T-cell (primary cell): ENCODE data around the gene VSTM4. TPM values are rescaled to one million over a fixed set of nuclear protein-coding genes. Genes with fewer than 3 reads are reported as not detected.

Experiments used
- ATAC-seq, 4 experiments: fragments of 200-7000 bp in 3 of 4; fragments of 150-1000 bp in 1 of 4; cut with Tn5 transposase; replicated peaks in 1 of 4; 1 replicate in 3 of 4; 2 replicates in 1 of 4; pipeline ENCODE4 v1.10.0; 2021; ENCODE audit warnings: moderate library complexity in 3 of 4, mild to moderate bottlenecking in 2 of 4, moderate number of reproducible peaks in 1 of 4
- CTCF ChIA-PET, 2 donors: fragments of 300-600 bp; sonication (Branson Sonifier 250); formaldehyde crosslinking; loops; one replicate each; lab custom pipeline; 2022; ENCODE audit warnings: antibody characterized with exemption in 2 of 2; lab: Charles Lee
- POLR2A ChIA-PET, 2 donors: fragments of 300-600 bp; sonication (Branson Sonifier 250); formaldehyde crosslinking; loops; one replicate each; lab custom pipeline; 2022; ENCODE audit warnings: antibody characterized with exemption in 2 of 2; lab: Charles Lee
- DNase-seq, 35 experiments: peaks; one replicate each; pipeline versions ENCODE4 v3.0.0 to v3.0.0-alpha.2; 2013 to 2023
- H3K27ac ChIP-seq: one replicate; pipeline ENCODE4 v1.5.1; 2013; ENCODE audit warnings: low read length
- H3K27me3 ChIP-seq, 2 experiments: replicated peaks in 1 of 2; 1 replicate in 1 of 2; 2 replicates in 1 of 2; pipeline versions ENCODE4 v1.6.1 to v1.7.0; 2013; ENCODE audit warnings: low read length in 1 of 2, mixed read lengths in 1 of 2; ENCODE audit not compliant: control insufficient read depth in 2 of 2, insufficient read depth in 2 of 2; ENCODE audit errors: extremely low read depth in 1 of 2
- H3K36me3 ChIP-seq, 2 donors: 1 replicate in 1 of 2; 2 replicates in 1 of 2; pipeline versions ENCODE4 v1.6.1 to v1.7.0; 2013; ENCODE audit warnings: low read length in 1 of 2; ENCODE audit not compliant: control insufficient read depth in 2 of 2, insufficient read depth in 1 of 2; ENCODE audit errors: extremely low read depth in 1 of 2
- H3K4me1 ChIP-seq, 2 experiments: 1 replicate in 1 of 2; 2 replicates in 1 of 2; pipeline versions ENCODE4 v1.6.1 to v1.7.0; 2013; ENCODE audit warnings: low read length in 2 of 2, mixed read lengths in 1 of 2; ENCODE audit not compliant: insufficient read depth in 2 of 2, control insufficient read depth in 1 of 2; ENCODE audit errors: extremely low read depth in 1 of 2
- H3K4me3 ChIP-seq, 2 donors: 1 replicate in 1 of 2; 2 replicates in 1 of 2; pipeline versions ENCODE4 v1.5.1 to v1.7.0; 2013; ENCODE audit warnings: mild to moderate bottlenecking in 2 of 2, low read length in 1 of 2, moderate library complexity in 1 of 2; ENCODE audit not compliant: control insufficient read depth in 1 of 2; ENCODE audit errors: extremely low read depth in 1 of 2
- H3K9me3 ChIP-seq: 2 replicates; pipeline ENCODE4 v1.7.0; 2013
- H3K27ac Mint-ChIP-seq, 2 donors: one replicate each; pipeline ENCODE4 v1.8.0; 2020 to 2021; ENCODE audit warnings: mild to moderate bottlenecking in 2 of 2, mixed read lengths in 2 of 2
- H3K27me3 Mint-ChIP-seq, 2 donors: one replicate each; pipeline ENCODE4 v1.8.0; 2021 to 2022; ENCODE audit warnings: mixed read lengths in 2 of 2
- H3K36me3 Mint-ChIP-seq: one replicate; pipeline ENCODE4 v1.8.0; 2021; ENCODE audit warnings: mixed read lengths
- H3K4me1 Mint-ChIP-seq, 3 donors: one replicate each; pipeline ENCODE4 v1.8.0; 2020 to 2022; ENCODE audit warnings: mixed read lengths in 3 of 3, mild to moderate bottlenecking in 1 of 3
- H3K4me3 Mint-ChIP-seq, 3 donors: one replicate each; pipeline ENCODE4 v1.8.0; 2020 to 2022; ENCODE audit warnings: mild to moderate bottlenecking in 3 of 3, mixed read lengths in 3 of 3, moderate library complexity in 3 of 3
- H3K9me3 Mint-ChIP-seq, 3 donors: one replicate each; pipeline ENCODE4 v1.8.0; 2020 to 2022; ENCODE audit warnings: mixed read lengths in 3 of 3
- WGBS: methylation state at CpG from one replicate; pipeline ENCODE4 v1.1.5; 2013; ENCODE audit warnings: missing lambda C conversion rate; ENCODE audit not compliant: insufficient coverage; 5-methylcytosine and 5-hydroxymethylcytosine counted together
- total RNA-seq, 35 experiments: library from RNA in 6 of 35; stranded (reverse) in 6 of 35; fragments of 120-200 nt in 1 of 35; gene quantifications; one replicate each; pipeline versions ENCODE4 v1.2.1 to v1.2.4 and lab custom pipeline; 2013 to 2026

Gene VSTM4
- total RNA-seq, 5 donors from 2014 or later (not counting 1 experiment from before 2014, with no cell fraction given), result 0.09 to 0.19 (median 0.10) TPM; not detected in 2

DNA sequence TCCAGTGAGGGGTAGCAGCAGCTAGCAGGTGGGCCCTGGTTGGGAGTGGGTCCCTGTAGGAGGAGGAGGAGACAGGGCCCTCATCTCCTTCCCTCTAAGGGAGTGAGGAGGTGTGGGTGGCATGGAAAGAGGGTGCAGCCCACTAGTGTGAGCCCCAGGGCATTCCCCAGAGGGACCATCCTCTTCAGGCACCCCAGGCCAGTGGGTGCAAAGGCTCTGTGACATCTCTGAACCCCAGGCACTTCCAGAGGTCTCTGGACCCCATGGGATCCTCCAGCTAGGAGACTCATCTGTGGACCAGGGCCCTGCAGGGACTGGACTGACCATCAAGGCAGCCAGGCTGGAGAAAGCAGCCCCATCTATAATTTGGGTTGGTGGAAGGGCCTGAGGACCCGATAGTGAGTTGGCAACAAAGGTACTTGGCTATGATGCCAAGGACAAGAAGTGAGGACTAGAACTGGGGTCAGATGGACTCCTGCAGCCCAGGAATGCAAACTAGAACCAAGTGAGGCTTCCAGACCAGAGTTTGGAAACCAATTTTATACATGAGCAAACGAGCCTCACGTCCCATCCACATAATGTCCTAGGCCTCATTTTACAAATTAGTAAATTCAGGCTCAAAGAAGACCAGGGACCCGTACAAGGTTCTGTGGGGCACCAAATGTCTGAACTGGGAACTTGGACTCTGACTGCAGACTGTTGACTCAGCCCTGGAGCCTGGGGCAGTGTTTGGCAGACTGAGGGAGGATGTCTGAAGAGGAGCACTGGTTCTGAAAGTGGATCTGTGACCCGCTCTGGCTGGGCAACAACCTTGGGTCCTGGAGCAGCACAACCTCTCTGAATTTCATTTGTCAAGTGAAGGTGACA lies 1.4 kb upstream of the VSTM4 start:
- no peak for DNase-seq
- Histone ChIP-seq H3K4me1 (peaks cover 0 to 12% of the 10 kb centered on the region in 2 experiments), H3K36me3 (no peaks in the 10 kb centered on the region), H3K27me3 (peaks cover 0 to 40% of the 10 kb centered on the region in 2 experiments), H3K4me3 (no peak overlapping the region), H3K9me3 (no peaks in the 10 kb centered on the region), H3K27ac (no peak overlapping the region)
- Mint-ChIP-seq H3K27ac (no peak overlapping the region), H3K27me3 (peaks cover 20 to 36% of the 10 kb centered on the region in 2 donors), H3K9me3 (peaks cover 0 to under 1% (median 0%) of the 10 kb centered on the region in 3 donors), H3K4me3 (no peak overlapping the region), H3K36me3 (no peaks in the 10 kb centered on the region), H3K4me1 (peaks cover 0 to 6% (median 3%) of the 10 kb centered on the region in 3 donors)
- POLR2A ChIA-PET, result no interaction called here
- 89% methylated on average over 4 of the region's 5 CpGs for WGBS
- no peak for ATAC-seq
- CTCF ChIA-PET, result no interaction called here

DNA sequence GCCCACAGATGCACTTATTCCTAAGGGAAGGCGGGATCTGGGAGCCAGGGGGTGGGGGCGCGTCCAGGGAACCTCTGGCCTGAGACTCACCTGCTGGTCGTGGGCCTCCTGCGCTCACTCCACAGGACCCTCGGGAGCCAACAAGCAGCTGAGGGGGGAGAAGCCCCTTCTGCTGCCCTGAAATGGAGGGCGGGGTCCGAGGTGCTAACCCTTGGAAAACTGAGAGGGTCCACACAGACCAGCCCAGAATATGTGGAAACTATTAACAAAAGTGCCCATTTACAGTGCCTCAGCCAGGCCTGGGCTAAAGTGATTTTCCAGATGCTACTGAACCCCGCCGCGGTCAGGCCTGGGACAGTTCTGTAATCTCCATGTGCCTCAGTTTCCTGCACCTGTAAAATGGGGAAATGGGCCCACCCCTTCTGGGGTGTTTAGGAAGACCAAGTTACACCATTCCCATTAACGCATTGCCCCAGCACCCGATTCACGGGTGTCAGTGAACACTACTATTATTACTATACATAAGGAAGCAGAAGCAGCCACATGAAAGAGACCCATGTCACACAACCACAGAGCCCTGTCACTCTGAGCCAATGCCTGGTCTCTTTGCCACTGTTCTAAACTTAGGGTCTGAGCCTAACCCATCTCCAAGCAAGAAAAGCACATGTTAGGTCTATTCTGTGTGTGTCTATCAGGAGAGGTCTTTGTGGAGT lies 630 bp upstream of the VSTM4 start:
- no peak overlapping the region for H3K4me3 ChIP-seq
- POLR2A ChIA-PET, result no interaction called here
- DNase-seq (no peak), ATAC-seq (no peak)
- Mint-ChIP-seq H3K9me3 (no peaks in the 10 kb centered on the region), H3K27me3 (peaks cover 18 to 36% of the 10 kb centered on the region in 2 donors), H3K36me3 (no peaks in the 10 kb centered on the region), H3K4me3 (no peak overlapping the region), H3K4me1 (peaks cover 0 to 6% (median 3%) of the 10 kb centered on the region in 3 donors), H3K27ac (no peak overlapping the region)
- H3K9me3 ChIP-seq, result no peaks in the 10 kb centered on the region
- no peaks in the 10 kb centered on the region for H3K36me3 ChIP-seq
- peaks cover 0 to 12% of the 10 kb centered on the region in 2 experiments for H3K4me1 ChIP-seq
- peaks cover 0 to 41% of the 10 kb centered on the region in 2 experiments for H3K27me3 ChIP-seq
- CTCF ChIA-PET, result no interaction called here
- 85% methylated on average over 10 of the region's 14 CpGs for WGBS
- no peak overlapping the region for H3K27ac ChIP-seq

DNA sequence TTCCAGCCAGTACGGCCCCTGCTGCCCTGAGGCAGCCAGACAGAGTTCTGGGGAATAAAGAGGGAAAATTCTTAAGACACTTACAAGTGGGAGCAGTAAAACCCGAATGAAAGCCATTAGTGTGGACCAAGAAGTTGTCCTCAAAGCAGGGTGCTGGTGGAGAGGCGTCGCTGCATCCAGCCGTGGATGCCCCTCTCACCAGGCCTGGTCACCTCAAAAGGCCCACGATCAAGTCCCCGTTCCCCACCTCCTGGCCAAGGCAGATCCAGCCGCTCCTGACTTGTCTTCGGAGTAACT lies 656 bp downstream of the VSTM4 start:
- 89% methylated on average over 7 of the region's 9 CpGs for WGBS
- Histone ChIP-seq H3K9me3 (no peaks in the 10 kb centered on the region), H3K4me3 (peak overlapping the region in 1 of 2 donors; percentile 64), H3K27ac (no peak overlapping the region), H3K36me3 (no peaks in the 10 kb centered on the region), H3K4me1 (peaks cover 0 to 12% of the 10 kb centered on the region in 2 experiments), H3K27me3 (peaks cover 0 to 52% of the 10 kb centered on the region in 2 experiments)
- no peak for ATAC-seq
- Mint-ChIP-seq H3K27me3 (peaks cover 20 to 40% of the 10 kb centered on the region in 2 donors), H3K36me3 (no peaks in the 10 kb centered on the region), H3K4me1 (peaks cover 0 to 6% (median 3%) of the 10 kb centered on the region in 3 donors), H3K4me3 (peak overlapping the region; percentile 22 to 41 (median 39)), H3K27ac (no peak overlapping the region), H3K9me3 (no peaks in the 10 kb centered on the region)
- ChIA-PET POLR2A (no interaction called here), CTCF (no interaction called here)
- DNase-seq, result no peak

DNA sequence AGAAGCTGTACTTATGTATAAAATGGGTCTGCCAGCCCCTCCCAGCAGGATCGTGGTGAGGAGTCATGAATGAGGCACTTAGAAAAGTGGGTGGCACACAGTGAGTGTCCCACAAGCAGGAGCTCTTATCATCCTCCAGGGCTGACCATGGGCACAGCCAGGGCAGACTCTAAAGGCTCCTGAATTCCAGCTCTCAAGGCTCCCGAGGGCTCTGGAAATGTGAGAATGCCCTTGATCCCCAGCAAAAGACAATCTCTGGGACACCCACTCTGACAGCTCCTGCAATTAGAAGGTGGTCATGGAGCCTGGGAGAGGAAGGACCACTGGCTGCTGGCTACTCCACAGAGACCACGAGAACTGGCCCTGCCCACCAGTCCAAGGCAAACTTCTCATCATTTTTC lies 1.6 kb downstream of the VSTM4 start:
- no peak for ATAC-seq
- Mint-ChIP-seq H3K4me1 (peaks cover 0 to 6% (median 3%) of the 10 kb centered on the region in 3 donors), H3K27ac (no peak overlapping the region), H3K4me3 (no peak overlapping the region), H3K36me3 (no peaks in the 10 kb centered on the region), H3K9me3 (no peaks in the 10 kb centered on the region), H3K27me3 (peaks cover 25 to 44% of the 10 kb centered on the region in 2 donors)
- Histone ChIP-seq H3K9me3 (no peaks in the 10 kb centered on the region), H3K4me1 (peaks cover 0 to 12% of the 10 kb centered on the region in 2 experiments), H3K27ac (no peak overlapping the region), H3K4me3 (no peak overlapping the region), H3K27me3 (peaks cover 0 to 58% of the 10 kb centered on the region in 2 experiments), H3K36me3 (no peaks in the 10 kb centered on the region)
- ChIA-PET POLR2A (no interaction called here), CTCF (no interaction called here)
- no peak for DNase-seq
- 57% methylated on average over 1 of the region's 3 CpGs for WGBS

DNA sequence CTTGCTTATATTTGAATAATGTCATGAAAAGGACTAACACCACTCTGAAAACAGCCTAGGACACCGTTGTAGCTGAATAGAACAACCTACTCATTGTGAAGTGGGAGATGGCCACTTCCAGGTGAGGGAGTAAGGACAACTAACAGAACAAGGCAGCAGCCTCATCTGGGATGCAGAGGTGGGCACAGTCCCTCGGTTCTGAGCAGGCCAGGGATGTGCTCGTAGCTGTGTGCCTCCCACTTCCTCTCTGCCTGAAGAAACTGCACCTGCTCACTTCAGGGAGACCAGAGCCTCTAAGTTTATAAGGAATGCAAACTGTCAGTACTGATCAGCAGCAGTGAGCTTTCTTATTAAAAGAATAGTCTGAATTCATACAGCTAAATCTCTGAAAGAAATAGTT lies 2.5 kb downstream of the VSTM4 start:
- Histone ChIP-seq H3K27me3 (peaks cover 0 to 61% of the 10 kb centered on the region in 2 experiments), H3K9me3 (no peaks in the 10 kb centered on the region), H3K27ac (no peak overlapping the region), H3K4me1 (peaks cover 0 to 12% of the 10 kb centered on the region in 2 experiments), H3K4me3 (no peak overlapping the region), H3K36me3 (no peaks in the 10 kb centered on the region)
- CTCF ChIA-PET, result no interaction called here
- Mint-ChIP-seq H3K4me1 (peaks cover 0 to 6% (median 3%) of the 10 kb centered on the region in 3 donors), H3K27me3 (peaks cover 22 to 47% of the 10 kb centered on the region in 2 donors), H3K27ac (no peak overlapping the region), H3K4me3 (no peak overlapping the region), H3K9me3 (no peaks in the 10 kb centered on the region), H3K36me3 (no peaks in the 10 kb centered on the region)
- no peak for ATAC-seq
- 46% methylated on average over 2 of the region's 3 CpGs for WGBS
- POLR2A ChIA-PET, result no interaction called here
- no peak for DNase-seq

DNA sequence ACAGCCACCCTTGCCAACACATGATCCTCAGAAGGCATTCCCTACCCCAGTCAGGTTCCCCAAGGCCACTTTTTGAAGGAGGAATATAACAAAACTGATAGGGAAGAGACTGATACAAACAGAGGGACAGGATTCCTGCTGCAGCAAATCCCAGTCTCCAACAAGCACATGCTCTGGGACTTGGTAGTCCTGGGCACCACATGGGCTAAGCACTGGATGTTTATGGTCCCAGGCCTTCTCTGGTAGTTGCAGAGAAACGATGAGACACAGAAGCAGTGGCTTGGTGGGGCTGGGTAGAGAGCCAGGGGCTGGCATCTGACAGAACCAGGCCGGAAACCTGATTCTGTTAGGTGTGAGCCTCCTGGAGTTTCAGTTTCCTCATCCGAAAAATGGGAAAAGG lies 3.2 kb downstream of the VSTM4 start:
- Histone ChIP-seq H3K27ac (no peak overlapping the region), H3K4me1 (peaks cover 0 to 12% of the 10 kb centered on the region in 2 experiments), H3K9me3 (no peaks in the 10 kb centered on the region), H3K27me3 (peaks cover 0 to 63% of the 10 kb centered on the region in 2 experiments), H3K36me3 (no peaks in the 10 kb centered on the region), H3K4me3 (no peak overlapping the region)
- Mint-ChIP-seq H3K36me3 (no peaks in the 10 kb centered on the region), H3K4me3 (no peak overlapping the region), H3K9me3 (no peaks in the 10 kb centered on the region), H3K4me1 (peaks cover 0 to 6% (median 3%) of the 10 kb centered on the region in 3 donors), H3K27me3 (peaks cover 22 to 43% of the 10 kb centered on the region in 2 donors), H3K27ac (no peak overlapping the region)
- ChIA-PET CTCF (no interaction called here), POLR2A (no interaction called here)
- 81% methylated on average over 2 of the region's 3 CpGs for WGBS
- ATAC-seq (no peak), DNase-seq (no peak)
